MCF 10A (cell line): ENCODE results near the gene CACNB4. TPM values are rescaled to one million over a fixed set of nuclear protein-coding genes. Genes with fewer than 3 reads are reported as not detected.

Source experiments
- BruUV-seq: library from RNA; stranded (reverse); fragments of 400-500 nt; replicated peaks from 2 replicates; lab custom pipeline; 2021; lab: Mats Ljungman, UMichigan
- CTCF ChIA-PET: fragments of 300-600 bp; sonication (Branson Sonifier 250); formaldehyde crosslinking; extraction: SDS; loops from one replicate; lab custom pipeline; 2021; ENCODE audit warnings: antibody characterized with exemption, inconsistent platforms; lab: Yijun Ruan, JAX
- POLR2A ChIA-PET: fragments of 300-600, 350-650 bp; sonication (Branson Sonifier 250); formaldehyde crosslinking; extraction: SDS; loops from one replicate; lab custom pipeline; 2020; ENCODE audit warnings: antibody characterized with exemption, inconsistent platforms; lab: Yijun Ruan, JAX
- DNase-seq: peaks from one replicate; pipeline ENCODE4 v3.0.0-alpha.2; 2018; ENCODE audit not compliant: unreplicated experiment
- H3K27ac Mint-ChIP-seq: one replicate; pipeline ENCODE4 v1.8.0; 2022; ENCODE audit warnings: mild to moderate bottlenecking, low read depth, mixed read lengths; ENCODE audit not compliant: unreplicated experiment
- H3K27me3 Mint-ChIP-seq: one replicate; pipeline ENCODE4 v1.8.0; 2022; ENCODE audit warnings: mixed read lengths; ENCODE audit not compliant: insufficient read depth, unreplicated experiment
- H3K36me3 Mint-ChIP-seq: one replicate; pipeline ENCODE4 v1.8.0; 2022; ENCODE audit warnings: mild to moderate bottlenecking, moderate library complexity, mixed read lengths; ENCODE audit not compliant: insufficient read depth, unreplicated experiment
- H3K4me1 Mint-ChIP-seq: one replicate; pipeline ENCODE4 v1.8.0; 2022; ENCODE audit warnings: mixed read lengths; ENCODE audit not compliant: insufficient read depth, unreplicated experiment
- H3K4me3 Mint-ChIP-seq: one replicate; pipeline ENCODE4 v1.8.0; 2022; ENCODE audit warnings: mild to moderate bottlenecking, moderate library complexity, mixed read lengths; ENCODE audit not compliant: unreplicated experiment
- H3K9me3 Mint-ChIP-seq: one replicate; pipeline ENCODE4 v1.8.0; 2022; ENCODE audit warnings: mixed read lengths; ENCODE audit not compliant: unreplicated experiment
- intact Hi-C: fragments of 100-400 bp; cut with micrococcal nuclease; formaldehyde crosslinking; loops from 2 replicates; pipeline ENCODE4 v1.14.1; 2022
- total RNA-seq: library from RNA; stranded (reverse); gene quantifications from 2 replicates; pipeline ENCODE4 v1.2.3, GENCODE V29; 2022
- TF ChIP-seq, protein P1 (sequence below): fragments of 200-600 bp; IDR thresholded peaks from one replicate; pipeline ENCODE4 v1.8.0; 2022; ENCODE audit warnings: antibody characterized with exemption, mild to moderate bottlenecking; ENCODE audit not compliant: unreplicated experiment

Gene CACNB4
- total RNA-seq, 1 experiment from 2014 or later: 0.49 TPM

DNA sequence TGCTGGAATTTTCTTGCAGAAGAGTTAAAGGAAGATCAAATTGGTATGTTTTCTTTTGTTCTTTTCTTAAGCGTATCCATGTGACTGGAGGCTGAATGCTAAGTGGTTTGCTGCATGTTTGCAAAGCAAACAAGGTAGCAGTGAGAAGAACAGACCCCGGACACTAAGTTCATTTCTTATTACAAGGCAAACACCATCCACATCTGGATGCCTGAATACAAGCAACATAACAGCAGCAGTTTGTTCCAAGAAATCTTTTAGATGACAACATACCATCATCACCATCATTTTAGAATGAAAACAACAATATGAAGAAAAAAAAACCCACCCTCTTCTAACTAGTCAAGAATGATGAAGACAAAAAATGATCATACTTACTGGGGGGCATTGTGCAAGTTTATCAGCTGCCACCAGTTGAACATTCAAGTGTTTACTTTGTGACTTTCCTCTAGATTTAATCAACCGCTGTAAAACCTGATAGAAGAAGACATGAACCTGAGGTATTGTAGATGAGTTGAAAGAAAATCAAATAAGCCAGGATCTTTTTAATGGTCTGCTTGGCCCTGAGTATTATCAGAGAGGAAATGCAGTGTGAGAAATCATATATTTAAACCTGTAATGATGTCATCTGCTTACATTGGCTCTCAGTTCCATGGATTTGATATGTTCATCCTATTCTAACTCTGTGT lies 245.6 kb downstream of the CACNB4 start:
- Mint-ChIP-seq H3K4me3 (no peak overlapping the region), H3K4me1 (peaks cover 5% of the 10 kb centered on the region), H3K27ac (no peak overlapping the region), H3K9me3 (no peaks in the 10 kb centered on the region), H3K27me3 (no peaks in the 10 kb centered on the region), H3K36me3 (no peaks in the 10 kb centered on the region)
- intact Hi-C loops: no loop called here
- POLR2A ChIA-PET: interaction anchor here (0.7 kb wide), 1 partner anchor 1338 kb away, joined by 4 read pairs; no protein-coding TSS in a partner anchor
- TF ChIP-seq, protein P1, sequence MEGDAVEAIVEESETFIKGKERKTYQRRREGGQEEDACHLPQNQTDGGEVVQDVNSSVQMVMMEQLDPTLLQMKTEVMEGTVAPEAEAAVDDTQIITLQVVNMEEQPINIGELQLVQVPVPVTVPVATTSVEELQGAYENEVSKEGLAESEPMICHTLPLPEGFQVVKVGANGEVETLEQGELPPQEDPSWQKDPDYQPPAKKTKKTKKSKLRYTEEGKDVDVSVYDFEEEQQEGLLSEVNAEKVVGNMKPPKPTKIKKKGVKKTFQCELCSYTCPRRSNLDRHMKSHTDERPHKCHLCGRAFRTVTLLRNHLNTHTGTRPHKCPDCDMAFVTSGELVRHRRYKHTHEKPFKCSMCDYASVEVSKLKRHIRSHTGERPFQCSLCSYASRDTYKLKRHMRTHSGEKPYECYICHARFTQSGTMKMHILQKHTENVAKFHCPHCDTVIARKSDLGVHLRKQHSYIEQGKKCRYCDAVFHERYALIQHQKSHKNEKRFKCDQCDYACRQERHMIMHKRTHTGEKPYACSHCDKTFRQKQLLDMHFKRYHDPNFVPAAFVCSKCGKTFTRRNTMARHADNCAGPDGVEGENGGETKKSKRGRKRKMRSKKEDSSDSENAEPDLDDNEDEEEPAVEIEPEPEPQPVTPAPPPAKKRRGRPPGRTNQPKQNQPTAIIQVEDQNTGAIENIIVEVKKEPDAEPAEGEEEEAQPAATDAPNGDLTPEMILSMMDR: no peak
- CTCF ChIA-PET: interaction anchor here (0.8 to 1.0 kb wide), 2 partner anchors 145 to 173 kb away, joined by 3 read pairs; no protein-coding TSS in a partner anchor
- no TSS peak for BruUV-seq
- DNase-seq: no peak

- CTCF ChIA-PET: no interaction called here
- no TSS peak for BruUV-seq
- intact Hi-C loops: no loop called here
- Mint-ChIP-seq H3K4me1 (peaks cover 5% of the 10 kb centered on the region), H3K36me3 (no peaks in the 10 kb centered on the region), H3K4me3 (no peak overlapping the region), H3K27ac (no peak overlapping the region), H3K27me3 (no peaks in the 10 kb centered on the region), H3K9me3 (no peaks in the 10 kb centered on the region)
- POLR2A ChIA-PET: no interaction called here
- no peak for DNase-seq
- TF ChIP-seq, protein P1: no peak
Observed at GRCh38 chr2:151852260-151853069, 246.4 kb downstream of the CACNB4 start.

DNA sequence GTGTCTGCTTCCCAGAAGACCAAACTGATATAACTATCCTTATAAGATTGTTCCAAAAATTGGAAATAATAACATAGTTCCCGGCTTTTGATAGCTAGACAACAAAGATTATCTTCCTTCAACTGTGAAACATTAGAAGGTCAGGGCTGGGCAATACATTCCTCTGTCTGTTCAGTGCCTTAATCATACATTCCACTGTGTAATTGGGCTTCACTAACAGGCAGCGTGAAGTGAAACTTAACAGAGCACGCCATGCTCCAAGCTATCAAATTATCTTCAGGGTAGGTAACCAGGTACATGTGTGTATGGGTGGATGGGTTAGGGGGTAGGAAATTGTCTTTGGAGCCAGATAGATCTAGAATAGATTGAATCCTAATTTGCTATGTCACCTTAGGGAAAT lies 247.1 kb downstream of the CACNB4 start:
- ChIA-PET CTCF (interaction anchor here (0.6 to 1.1 kb wide), 3 partner anchors 24 to 147 kb away, joined by 3 to 4 read pairs (median 3); partner anchors contain the start of gene ARL5A), POLR2A (no interaction called here)
- no peak for DNase-seq
- no peak overlapping the region for H3K27ac Mint-ChIP-seq
- intact Hi-C loops: no loop called here
- peaks cover 5% of the 10 kb centered on the region for H3K4me1 Mint-ChIP-seq
- H3K9me3 Mint-ChIP-seq: no peaks in the 10 kb centered on the region
- TF ChIP-seq, protein P1: no peak
- no peaks in the 10 kb centered on the region for H3K36me3 Mint-ChIP-seq
- no TSS peak for BruUV-seq
- no peaks in the 10 kb centered on the region for H3K27me3 Mint-ChIP-seq
- no peak overlapping the region for H3K4me3 Mint-ChIP-seq

DNA sequence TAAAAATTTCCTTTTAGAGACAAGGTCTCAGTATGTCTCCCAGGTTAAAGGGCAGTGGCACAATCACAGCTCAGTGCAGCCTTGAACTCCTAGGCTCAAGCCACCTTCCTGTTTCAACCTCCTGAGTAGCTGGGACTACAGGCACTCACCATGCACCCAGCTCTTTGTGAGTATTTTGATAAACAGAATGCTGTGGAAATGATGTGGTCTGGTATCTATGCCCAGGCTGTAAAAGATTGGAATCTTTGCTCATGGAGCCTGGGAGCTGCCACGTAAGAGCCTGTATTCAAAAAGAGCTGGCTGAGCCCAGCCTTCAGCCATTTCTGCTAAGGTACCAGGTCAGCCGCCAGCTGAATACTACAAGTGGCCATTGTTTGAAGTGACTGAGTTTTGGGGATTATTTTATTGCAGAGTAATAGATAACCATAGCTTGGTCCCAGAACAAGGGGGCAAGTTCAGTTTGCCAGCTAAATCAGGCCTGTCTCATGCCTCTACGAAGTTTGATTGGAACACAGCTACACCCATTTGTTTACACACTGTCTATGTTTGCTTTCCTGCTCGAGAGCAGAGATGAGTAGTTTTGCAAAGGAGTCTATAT lies 249.3 kb downstream of the CACNB4 start:
- H3K9me3 Mint-ChIP-seq: no peaks in the 10 kb centered on the region
- POLR2A ChIA-PET: interaction anchor here (0.8 kb wide), 1 partner anchor 8 kb away, joined by 4 read pairs; no protein-coding TSS in a partner anchor

More for the DNA sequence above, 249.3 kb downstream of the CACNB4 start:
- Mint-ChIP-seq H3K36me3 (no peaks in the 10 kb centered on the region), H3K4me3 (no peak overlapping the region), H3K27ac (no peak overlapping the region), H3K27me3 (no peaks in the 10 kb centered on the region), H3K4me1 (peaks cover 5% of the 10 kb centered on the region)
- CTCF ChIA-PET: interaction anchor here (0.7 to 1.5 kb wide), 3 partner anchors 8 to 13 kb away, joined by 3 to 4 read pairs (median 3); no protein-coding TSS in a partner anchor
- intact Hi-C loops: no loop called here
- BruUV-seq: no TSS peak
- TF ChIP-seq, protein P1: no peak
- no peak for DNase-seq
